HepG2 (cell line): Measurements from ENCODE around the gene SLC17A9. TPM values are rescaled to one million over a fixed set of nuclear protein-coding genes. Genes with fewer than 3 reads are reported as not detected.

Experiments used
- CEBPG ChIP-seq: IDR thresholded peaks from 2 replicates; pipeline ENCODE4 v1.6.1; 2016
- HHEX ChIP-seq: IDR thresholded peaks from 2 replicates; pipeline ENCODE4 v1.6.1; 2016; ENCODE audit warnings: control low read depth
- HMGXB4 ChIP-seq, 2 experiments: sonication (generic) in 1 of 2; formaldehyde crosslinking in 1 of 2; IDR thresholded peaks; 2 replicates each; pipeline versions ENCODE4 v1.4.0 to v1.6.1; 2018 to 2020; ENCODE audit warnings: missing genetic modification reagents in 2 of 2, borderline replicate concordance in 1 of 2, low read depth in 1 of 2, mild to moderate bottlenecking in 1 of 2, missing biosample characterization in 1 of 2
- KAT8 ChIP-seq: IDR thresholded peaks from 2 replicates; pipeline ENCODE4 v1.6.1; 2016; ENCODE audit warnings: missing genetic modification reagents, missing compliant biosample characterization
- KDM2A ChIP-seq: sonication (generic); formaldehyde crosslinking; IDR thresholded peaks from 2 replicates; pipeline ENCODE4 v1.4.0; 2020; ENCODE audit warnings: low read depth, missing genetic modification reagents, borderline replicate concordance
- KDM4B ChIP-seq: sonication (generic); formaldehyde crosslinking; IDR thresholded peaks from 2 replicates; pipeline ENCODE4 v1.4.0; 2020; ENCODE audit warnings: missing genetic modification reagents
- KMT2A ChIP-seq: sonication (generic); formaldehyde crosslinking; IDR thresholded peaks from 2 replicates; pipeline ENCODE4 v1.4.0; 2020; ENCODE audit warnings: missing genetic modification reagents
- LBX2 ChIP-seq: sonication (generic); formaldehyde crosslinking; IDR thresholded peaks from 2 replicates; pipeline ENCODE4 v1.5.0; 2020; ENCODE audit warnings: missing genetic modification reagents, mild to moderate bottlenecking, borderline replicate concordance
- NFYB ChIP-seq: sonication (generic); formaldehyde crosslinking; IDR thresholded peaks from 2 replicates; pipeline ENCODE4 v1.4.0; 2020; ENCODE audit warnings: missing genetic modification reagents
- PATZ1 ChIP-seq: sonication (generic); formaldehyde crosslinking; IDR thresholded peaks from 2 replicates; pipeline ENCODE4 v1.4.0; 2020; ENCODE audit warnings: missing genetic modification reagents
- PCBP2 ChIP-seq: fragments of 200-400 bp; formaldehyde crosslinking; optimal IDR thresholded peaks from 2 replicates; pipeline ENCODE3; 2018; ENCODE audit warnings: low read length, low read depth; ENCODE audit not compliant: poor library complexity, severe bottlenecking
- SALL1 ChIP-seq: sonication (generic); formaldehyde crosslinking; IDR thresholded peaks from 2 replicates; pipeline ENCODE4 v1.8.0; 2022; ENCODE audit warnings: mild to moderate bottlenecking, missing genetic modification reagents
- SP5 ChIP-seq: IDR thresholded peaks from 2 replicates; pipeline ENCODE4 v1.6.1; 2016; ENCODE audit warnings: low read depth, borderline replicate concordance
- TCF7 ChIP-seq: sonication (generic); IDR thresholded peaks from 2 replicates; pipeline ENCODE4 v1.6.1; 2016; ENCODE audit warnings: antibody characterized with exemption, low read depth
- ZBTB7A ChIP-seq: sonication (generic); formaldehyde crosslinking; IDR thresholded peaks from 2 replicates; pipeline ENCODE4 v1.8.0; 2022; ENCODE audit warnings: mild to moderate bottlenecking, missing genetic modification reagents
- ZNF34 ChIP-seq: sonication (generic); formaldehyde crosslinking; IDR thresholded peaks from 2 replicates; pipeline ENCODE4 v1.4.0; 2020; ENCODE audit warnings: mild to moderate bottlenecking, missing genetic modification reagents, borderline replicate concordance
- ZNF513 ChIP-seq: sonication (generic); formaldehyde crosslinking; conservative IDR thresholded peaks from 2 replicates; pipeline ENCODE4 v1.5.0; 2020; ENCODE audit warnings: missing genetic modification reagents
- ZNF556 ChIP-seq: sonication (generic); formaldehyde crosslinking; IDR thresholded peaks from 2 replicates; pipeline ENCODE4 v1.4.0; 2020; ENCODE audit warnings: mild to moderate bottlenecking, missing genetic modification reagents, borderline replicate concordance
- polyA plus RNA-seq, 8 experiments: library from polyadenylated mRNA; depleted of rRNA in 3 of 8; stranded (reverse) in 7 of 8; unstranded in 1 of 8; fragments of >200 nt; fragmentation: Illumina TruSeq in 4 of 8; extraction: Trizol in 4 of 8; gene quantifications; 2 replicates each; pipeline versions ENCODE4 v1.2.1 to v1.2.3, GENCODE V29; 2011 to 2016; ENCODE audit warnings: low read depth in 4 of 8, missing spikeins in 1 of 8, mixed read lengths in 1 of 8; ENCODE audit not compliant: insufficient read depth in 1 of 8
- total RNA-seq, 5 experiments: library from RNA; depleted of rRNA; stranded (reverse); fragments of >200 nt; fragmentation: Illumina TruSeq; extraction: Trizol; gene quantifications; 2 replicates each; pipeline ENCODE4 v1.2.3, GENCODE V29; 2016; ENCODE audit warnings: low read depth in 1 of 5
- TF ChIP-seq, protein P1 (sequence below): sonication (generic); formaldehyde crosslinking; conservative IDR thresholded peaks from 2 replicates; pipeline ENCODE4 v1.4.0; 2020; ENCODE audit warnings: missing genetic modification reagents
- TF ChIP-seq, protein P2 (sequence below): sonication (generic); formaldehyde crosslinking; IDR thresholded peaks from 2 replicates; pipeline ENCODE4 v1.4.0; 2020; ENCODE audit warnings: missing genetic modification reagents

Gene SLC17A9
- total and polyA plus RNA-seq, 2 of the 13 experiments (the other 11 are each of a cell fraction or from before 2014, with no cell fraction given): 110 to 191 TPM

- TF ChIP-seq KDM2A (peak; percentile 26; the same call in 1 of the 2 replicates), PCBP2 (no peak), CEBPG (CRISPR knock-in tag) (no peak), ZNF34 (CRISPR knock-in tag) (no peak), HHEX (CRISPR knock-in tag) (no peak), SP5 (CRISPR knock-in tag) (peak; percentile 56; the same call in 1 of the 2 replicates), TCF7 (no peak), KDM4B (CRISPR knock-in tag) (0 out of 2 replicates have a peak, but pooled peaks have one; percentile 35), PATZ1 (CRISPR knock-in tag) (peak; percentile 38), ZNF556 (CRISPR knock-in tag) (no peak), KAT8 (CRISPR knock-in tag) (peak; percentile 34; the same call in 1 of the 2 replicates), KMT2A (CRISPR knock-in tag) (0 out of 2 replicates have a peak, but pooled peaks have one; percentile 41), LBX2 (CRISPR knock-in tag) (no peak), SALL1 (CRISPR knock-in tag) (peak; percentile 34; the same call in 1 of the 2 replicates), ZBTB7A (0 out of 2 replicates have a peak, but pooled peaks have one; percentile 18), NFYB (CRISPR knock-in tag) (no peak), ZNF513 (no peak), HMGXB4 (CRISPR knock-in tag; IDR thresholded peaks at IDR 0.05; ENCODE audit: borderline replicate concordance in 1 of 2, low read depth in 1 of 2) (peak; percentile 62 to 72; a peak in 2 of 4 replicates)
- TF ChIP-seq, protein P1, sequence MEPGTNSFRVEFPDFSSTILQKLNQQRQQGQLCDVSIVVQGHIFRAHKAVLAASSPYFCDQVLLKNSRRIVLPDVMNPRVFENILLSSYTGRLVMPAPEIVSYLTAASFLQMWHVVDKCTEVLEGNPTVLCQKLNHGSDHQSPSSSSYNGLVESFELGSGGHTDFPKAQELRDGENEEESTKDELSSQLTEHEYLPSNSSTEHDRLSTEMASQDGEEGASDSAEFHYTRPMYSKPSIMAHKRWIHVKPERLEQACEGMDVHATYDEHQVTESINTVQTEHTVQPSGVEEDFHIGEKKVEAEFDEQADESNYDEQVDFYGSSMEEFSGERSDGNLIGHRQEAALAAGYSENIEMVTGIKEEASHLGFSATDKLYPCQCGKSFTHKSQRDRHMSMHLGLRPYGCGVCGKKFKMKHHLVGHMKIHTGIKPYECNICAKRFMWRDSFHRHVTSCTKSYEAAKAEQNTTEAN (CRISPR knock-in tag): 0 out of 2 replicates have a peak, but pooled peaks have one; percentile 37
- TF ChIP-seq, protein P2, sequence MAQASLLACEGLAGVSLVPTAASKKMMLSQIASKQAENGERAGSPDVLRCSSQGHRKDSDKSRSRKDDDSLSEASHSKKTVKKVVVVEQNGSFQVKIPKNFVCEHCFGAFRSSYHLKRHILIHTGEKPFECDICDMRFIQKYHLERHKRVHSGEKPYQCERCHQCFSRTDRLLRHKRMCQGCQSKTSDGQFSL (CRISPR knock-in tag): 0 out of 2 replicates have a peak, but pooled peaks have one; percentile 55
Measured at GRCh38 chr20:62907384-62908317, 44.9 kb upstream of the SLC17A9 start (continued).
